ENCODE data around the gene AGO3.
A peak's percentile ranks its signal among the peaks of the same experiment; 100 is the strongest.
"Not testable (repeated sequence)": the region's sequence is repeated elsewhere in the genome, so short reads cannot be mapped to it uniquely, and the experiment has no call there.

Gene AGO3

GRCh38 chr1:36008546-36009197 lies 77.8 kb downstream of the AGO3 start:
- Histone ChIP-seq H3K27ac (no peak overlapping the region), H3K4me1 (no peaks in the 10 kb centered on the region), H3K36me3 (peaks cover 27 to 57% (median 44%) of the 10 kb centered on the region in 3 donors), H3K4me3 (no peak overlapping the region), H3K27me3 (no peaks in the 10 kb centered on the region), H3K9me3 (no peaks in the 10 kb centered on the region)
- DNase-seq = no peak
- intact Hi-C loops (cut with DNase I; ENCODE audit: low total_unique reads) = no loop called here
- no peak for TF ChIP-seq CTCF (IDR thresholded peaks at IDR 0.05)

GRCh38 chr1:36014722-36015220 lies 83.9 kb downstream of the AGO3 start:
- H3K27ac ChIP-seq = no peak overlapping the region
- no peak for TF ChIP-seq CTCF (IDR thresholded peaks at IDR 0.05)

GRCh38 chr1:36016686-36017085 lies 85.8 kb downstream of the AGO3 start:
- H3K9me3 ChIP-seq = no peaks in the 10 kb centered on the region
- no peaks in the 10 kb centered on the region for H3K27me3 ChIP-seq
- DNase-seq = no peak
- no peaks in the 10 kb centered on the region for H3K4me1 ChIP-seq
- peaks cover 36 to 94% (median 78%) of the 10 kb centered on the region in 3 donors for H3K36me3 ChIP-seq
- intact Hi-C loops (cut with DNase I; ENCODE audit: low total_unique reads) = no loop called here
- H3K4me3 ChIP-seq = no peak overlapping the region
- H3K27ac ChIP-seq = no peak overlapping the region
- no peak for TF ChIP-seq CTCF (IDR thresholded peaks at IDR 0.05)

More at GRCh38 chr1:36014722-36015220, 83.9 kb downstream of the AGO3 start:
- Histone ChIP-seq H3K4me3 (no peak overlapping the region), H3K36me3 (peaks cover 51 to 96% (median 75%) of the 10 kb centered on the region in 3 donors), H3K27me3 (no peaks in the 10 kb centered on the region), H3K4me1 (no peaks in the 10 kb centered on the region), H3K9me3 (no peaks in the 10 kb centered on the region)
- DNase-seq = no peak
- intact Hi-C loops (cut with DNase I; ENCODE audit: low total_unique reads) = no loop called here

GRCh38 chr1:36023098-36023769 lies 92.3 kb downstream of the AGO3 start:
- Histone ChIP-seq H3K27ac (peak overlapping the region; percentile 48 to 66), H3K4me3 (peak overlapping the region; percentile 17 to 30), H3K36me3 (peaks cover 27 to 67% (median 60%) of the 10 kb centered on the region in 3 donors), H3K4me1 (peaks cover 0 to 17% (median 0%) of the 10 kb centered on the region in 4 donors), H3K9me3 (no peaks in the 10 kb centered on the region), H3K27me3 (no peaks in the 10 kb centered on the region)
- no peak for DNase-seq
- TF ChIP-seq CTCF (IDR thresholded peaks at IDR 0.05) = no peak
- intact Hi-C loops (cut with DNase I; ENCODE audit: low total_unique reads) = no loop called here

GRCh38 chr1:36024024-36024423 lies 93.1 kb downstream of the AGO3 start:
- Histone ChIP-seq H3K4me1 (peaks cover 0 to 17% (median 0%) of the 10 kb centered on the region in 4 donors), H3K27ac (peak overlapping the region; percentile 48 to 66), H3K36me3 (peaks cover 29 to 64% (median 61%) of the 10 kb centered on the region in 3 donors)
- intact Hi-C loops (cut with DNase I; ENCODE audit: low total_unique reads); H3K27me3 ChIP-seq; DNase-seq; H3K4me3 ChIP-seq; H3K9me3 ChIP-seq: not testable (repeated sequence)

- no peak overlapping the region for H3K4me3 ChIP-seq
- H3K36me3 ChIP-seq = peaks cover 30 to 64% (median 62%) of the 10 kb centered on the region in 3 donors
- no peaks in the 10 kb centered on the region for H3K9me3 ChIP-seq
- intact Hi-C loops (cut with DNase I; ENCODE audit: low total_unique reads) = no loop called here
- H3K27me3 ChIP-seq = no peaks in the 10 kb centered on the region
- no peak for TF ChIP-seq CTCF (IDR thresholded peaks at IDR 0.05)
- no peak overlapping the region for H3K27ac ChIP-seq
- peaks cover 0 to 17% (median 0%) of the 10 kb centered on the region in 4 donors for H3K4me1 ChIP-seq
- DNase-seq = no peak
Observed at GRCh38 chr1:36024847-36025246, 93.9 kb downstream of the AGO3 start.
